Dermis blood vessel endothelial cell (primary cell): ENCODE measurements around the gene C2CD2. TPM values are rescaled to one million over a fixed set of nuclear protein-coding genes. Genes with fewer than 3 reads are reported as not detected.
A peak's percentile ranks its signal among the peaks of the same experiment; 100 is the strongest.
"Not testable (repeated sequence)": the region's sequence is repeated elsewhere in the genome, so short reads cannot be mapped to it uniquely, and the experiment has no call there.

Source experiments
- DNase-seq: peaks from one replicate; pipeline ENCODE4 v3.0.0; 2010
- total RNA-seq: library from RNA; depleted of rRNA; stranded (reverse); fragments of >200 nt; gene quantifications from 2 replicates; pipeline ENCODE4 v1.2.3, GENCODE V29; 2014

Gene C2CD2
- total RNA-seq, 1 donor from 2014 or later = 63.0 TPM

- DNase-seq = peak; percentile 49
These were observed 3.3 kb upstream of the C2CD2 start for GRCh38 chr21:41956926-41957729.

DNA sequence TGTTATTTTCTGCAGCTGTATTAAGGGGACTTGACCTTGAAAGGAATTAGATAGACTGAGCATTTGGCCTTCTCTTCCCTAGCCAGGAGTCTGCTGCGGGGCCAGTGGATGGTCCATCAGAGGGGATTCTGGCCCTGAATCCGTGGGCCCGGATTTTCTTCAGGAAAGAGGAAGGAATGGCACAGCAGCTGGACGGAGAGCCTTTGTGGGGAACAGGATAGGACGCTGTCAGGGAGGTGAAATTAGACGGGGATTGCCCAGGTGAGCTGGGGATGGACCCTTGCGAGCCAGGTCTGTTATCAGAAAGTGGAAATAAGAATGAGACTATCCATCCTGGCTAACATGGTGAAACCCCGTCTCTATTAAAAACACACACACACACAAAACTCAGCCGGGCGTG is 1.7 kb upstream of the C2CD2 start:
- DNase-seq = no peak

DNA sequence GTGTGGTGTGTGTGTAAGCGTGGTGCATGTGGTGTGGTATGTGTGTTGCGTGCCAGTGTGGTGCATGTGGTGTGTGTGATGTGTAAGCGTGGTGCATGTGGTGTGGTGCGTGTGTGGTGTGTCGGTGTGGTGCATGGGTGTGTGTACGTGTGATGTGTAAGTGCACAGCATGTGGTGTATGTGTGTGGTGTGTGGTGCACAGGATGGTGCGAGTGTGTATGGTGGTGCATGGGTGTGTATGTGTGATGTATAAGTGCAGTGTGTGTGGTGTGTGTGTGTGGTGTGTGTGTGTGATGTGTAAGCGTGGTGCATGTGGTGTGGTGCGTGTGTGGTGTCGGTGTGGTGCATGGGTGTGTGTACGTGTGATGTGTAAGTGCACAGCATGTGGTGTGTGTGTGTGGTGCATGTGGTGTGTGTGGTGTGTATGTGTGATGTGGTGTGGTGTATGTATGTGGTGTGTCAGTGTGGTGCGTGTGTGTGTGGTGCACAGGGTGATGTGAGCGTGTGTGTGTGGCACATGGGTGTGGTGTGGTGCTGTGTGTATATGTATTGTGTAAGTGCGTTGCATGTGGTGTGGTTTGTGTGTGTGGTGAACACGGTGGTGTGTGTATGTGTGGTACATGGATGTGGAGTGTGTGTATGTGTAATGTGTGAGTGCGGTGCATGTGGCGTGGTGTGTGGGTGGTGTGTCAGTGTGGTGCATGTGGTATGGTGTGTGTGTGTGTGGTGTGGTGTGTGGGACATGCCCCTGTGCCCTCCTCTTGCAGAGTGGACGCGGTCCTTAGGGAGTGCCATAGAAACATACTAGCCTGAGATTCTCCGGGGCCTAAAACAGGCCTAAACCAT is 1.1 kb upstream of the C2CD2 start:
- no peak for DNase-seq

- DNase-seq = peak; percentile 49
These were observed 478 bp downstream of the C2CD2 start for GRCh38 chr21:41953249-41953830.

DNA sequence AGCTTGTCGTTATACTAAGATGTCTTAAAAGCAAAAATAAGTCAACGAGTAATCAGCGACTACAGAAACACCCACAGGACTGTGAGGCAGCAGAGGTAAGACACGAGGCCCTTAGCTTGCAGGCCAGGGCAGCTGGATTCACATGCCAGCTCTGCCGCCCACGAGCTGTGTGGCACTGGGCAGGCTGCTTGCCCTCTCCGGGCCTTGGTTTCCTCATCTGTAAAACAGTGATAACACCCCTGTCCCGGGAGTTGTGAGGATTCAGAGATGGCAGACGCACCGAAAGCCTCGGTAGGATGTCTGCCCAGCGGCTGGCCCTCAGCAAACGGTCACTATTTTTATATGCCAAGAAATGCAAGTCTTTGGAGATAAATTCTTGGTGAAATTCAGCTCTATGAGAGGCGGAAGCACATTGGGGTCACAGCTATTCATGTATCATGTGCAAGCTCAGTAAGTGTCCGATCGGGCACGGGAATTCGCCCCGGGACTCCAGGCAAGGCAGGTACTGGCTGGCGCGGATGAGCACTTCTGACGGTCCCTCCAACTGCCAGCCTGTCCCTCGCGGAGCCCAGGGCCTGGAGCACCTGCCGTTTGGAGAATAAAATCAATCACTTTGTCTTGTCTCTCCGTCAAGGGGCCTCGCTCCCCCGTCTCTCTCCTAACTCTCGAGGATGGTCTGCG is 1.1 kb downstream of the C2CD2 start:
- DNase-seq = peak; percentile 47

GRCh38 chr21:41951876-41952567 is 1.8 kb downstream of the C2CD2 start:
- peak; percentile 29 for DNase-seq

- DNase-seq = no peak
These were observed 2.9 kb downstream of the C2CD2 start for GRCh38 chr21:41950941-41951351.

DNA sequence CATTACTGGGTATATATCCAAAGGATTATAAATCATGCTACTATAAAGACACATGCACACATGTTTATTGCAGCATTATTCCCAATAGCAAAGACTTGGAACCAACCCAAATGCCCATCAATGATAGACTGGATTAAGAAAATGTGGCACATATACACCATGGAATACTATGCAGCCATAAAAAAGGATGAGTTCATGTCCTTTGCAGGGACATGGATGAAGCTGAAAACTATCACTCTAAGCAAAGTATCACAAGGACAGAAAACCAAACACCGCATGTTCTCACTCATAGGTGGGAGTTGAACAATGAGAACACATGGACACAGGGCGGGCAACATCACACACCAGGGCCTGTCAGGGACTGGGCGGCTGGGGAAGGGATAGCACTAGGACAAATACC is 4.2 kb downstream of the C2CD2 start:
- DNase-seq = not testable (repeated sequence)

GRCh38 chr21:41948901-41949300 is 4.9 kb downstream of the C2CD2 start:
- DNase-seq = no peak

DNA sequence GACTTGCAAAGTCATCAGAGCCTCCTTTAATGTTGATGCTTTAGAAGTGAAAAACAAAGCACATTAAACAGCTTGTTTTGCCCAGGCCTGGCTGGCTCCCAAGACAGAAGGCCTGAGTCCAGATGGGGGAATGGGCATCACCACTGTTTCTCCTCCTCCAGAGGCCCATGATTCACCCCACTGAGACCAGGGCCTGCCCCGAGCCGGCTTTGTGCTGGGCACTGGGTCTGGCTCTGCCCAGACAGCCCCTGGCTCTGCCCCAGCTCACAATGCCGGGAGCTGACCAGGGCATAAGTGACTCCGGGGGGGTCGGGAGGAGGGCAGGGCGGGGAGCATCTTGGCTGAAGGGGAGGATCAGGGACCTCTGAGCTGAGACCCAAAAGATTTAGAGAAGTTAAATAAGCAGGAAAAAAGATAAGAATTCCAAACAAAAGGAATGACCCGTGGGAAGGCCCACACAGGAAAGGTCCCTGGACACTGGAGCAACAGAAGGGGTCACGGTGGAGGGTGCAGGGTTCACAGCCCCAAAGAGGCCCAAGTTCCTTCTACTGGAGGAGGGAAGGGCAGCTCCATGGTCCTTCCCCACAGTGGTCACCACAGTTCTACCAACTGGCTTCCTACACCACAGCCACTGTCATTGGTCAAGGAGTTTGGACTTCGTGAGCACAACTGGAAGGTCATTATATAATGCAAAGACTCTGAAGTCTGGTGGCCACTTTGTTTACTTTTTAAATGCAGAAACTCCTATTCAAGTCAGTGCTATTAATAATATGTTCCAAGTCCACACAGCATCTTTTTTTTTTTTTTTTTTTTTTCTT is 5.5 kb downstream of the C2CD2 start:
- peak; percentile 83 for DNase-seq

- no peak for DNase-seq
These were observed 7.8 kb downstream of the C2CD2 start for GRCh38 chr21:41945982-41946381.

DNA sequence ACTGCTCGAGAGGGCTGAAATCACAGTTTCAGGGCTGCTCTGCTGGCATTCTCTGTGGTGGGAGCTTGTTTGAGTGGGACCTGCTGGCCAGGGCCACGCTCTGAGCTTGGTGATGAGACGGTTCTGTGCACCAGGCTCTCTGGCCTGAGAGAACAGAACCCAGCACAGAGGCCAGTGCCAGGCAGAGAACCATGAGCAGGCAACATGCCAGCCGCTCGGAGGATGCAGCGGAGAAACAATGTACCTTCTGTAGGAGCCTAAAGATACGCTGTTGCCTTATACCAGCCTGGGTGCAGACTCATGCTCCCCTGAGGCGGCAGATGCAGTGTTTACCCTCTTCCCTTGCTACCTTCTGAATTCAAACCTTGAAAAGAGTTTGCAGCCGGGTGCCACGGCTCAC is 10.0 kb downstream of the C2CD2 start:
- no peak for DNase-seq

DNA sequence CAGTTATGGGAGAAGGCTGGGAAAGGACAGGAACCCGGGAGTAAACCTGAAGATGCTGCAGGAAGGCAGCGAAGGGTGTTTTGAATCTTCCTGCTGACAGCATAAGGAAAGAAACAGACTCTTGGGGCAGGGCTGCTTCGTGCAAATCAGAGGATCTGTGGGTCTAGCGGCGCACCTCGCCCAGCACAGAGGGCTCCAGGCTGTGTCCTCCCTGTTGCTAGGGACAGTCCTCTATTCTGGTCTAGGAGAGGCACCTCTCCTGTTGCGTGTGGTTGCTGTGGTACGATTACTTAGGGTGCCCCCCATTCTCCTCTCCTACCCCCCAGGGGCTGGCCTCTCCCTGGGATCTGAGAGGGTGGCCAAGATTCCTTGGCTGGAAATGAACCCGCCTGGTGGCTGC is 11.4 kb downstream of the C2CD2 start:
- DNase-seq = no peak

DNA sequence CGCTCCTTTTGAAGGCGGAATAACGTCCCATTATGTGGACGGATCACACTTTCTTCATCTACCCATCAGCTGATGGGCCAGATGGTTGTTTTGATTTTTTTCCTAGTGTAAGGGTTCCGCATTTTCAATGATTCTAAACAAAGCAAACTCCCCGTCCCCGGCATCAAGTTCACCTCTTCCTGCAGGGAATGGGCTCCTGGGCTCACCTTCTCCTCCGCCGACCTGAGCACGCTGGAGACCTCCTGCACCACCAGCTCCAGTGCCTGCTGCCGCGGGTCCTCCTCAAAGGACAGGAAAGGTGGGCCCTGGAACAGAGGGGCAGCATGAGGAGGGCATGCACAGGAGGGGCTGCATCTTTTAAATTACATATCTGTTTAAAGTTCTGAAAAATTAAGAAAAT is 11.9 kb downstream of the C2CD2 start:
- no peak for DNase-seq

- DNase-seq = no peak
These were observed 13.4 kb downstream of the C2CD2 start for GRCh38 chr21:41940431-41940830.

GRCh38 chr21:41939391-41939790 is 14.4 kb downstream of the C2CD2 start:
- DNase-seq = no peak

DNA sequence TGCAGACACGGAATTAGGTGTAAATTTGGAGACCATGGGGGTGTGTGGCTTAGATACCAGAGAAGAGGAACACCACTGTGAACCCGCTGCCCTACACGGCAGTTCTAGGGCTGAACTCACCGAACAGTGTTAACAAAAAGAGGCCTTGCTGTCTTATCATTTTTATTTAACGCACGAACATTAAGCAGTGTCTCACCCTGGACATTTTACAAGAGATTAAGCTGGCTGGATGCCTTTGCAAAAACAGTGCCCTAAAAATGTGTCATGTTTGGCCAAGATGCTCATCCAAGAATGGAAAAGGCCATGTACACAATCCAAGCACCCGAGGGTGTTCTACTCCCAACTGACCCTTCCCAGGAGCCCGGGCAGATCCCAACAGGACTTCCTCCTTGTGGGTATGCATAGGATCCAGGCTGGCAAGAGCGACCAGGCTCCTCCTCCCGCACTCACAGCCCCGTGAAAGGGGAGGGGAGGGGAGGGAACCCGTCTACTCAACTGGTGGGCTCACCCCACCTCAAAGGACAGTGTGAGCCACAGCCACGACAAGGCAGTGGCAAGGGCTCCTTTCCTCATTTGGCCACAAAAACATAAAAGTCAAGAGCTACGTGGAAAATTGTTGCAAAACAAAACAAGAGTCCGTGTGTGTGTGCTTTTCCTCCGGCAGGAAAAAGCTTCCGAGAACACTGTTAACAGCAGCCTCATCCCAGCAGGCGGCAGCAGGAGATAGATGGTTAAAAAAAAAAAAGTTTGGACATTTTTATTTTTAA is 20.3 kb downstream of the C2CD2 start:
- DNase-seq = peak; percentile 72

GRCh38 chr21:41932576-41933312 is 21.1 kb downstream of the C2CD2 start:
- no peak for DNase-seq

GRCh38 chr21:41932191-41932575 is 21.6 kb downstream of the C2CD2 start:
- DNase-seq = peak; percentile 89

- no peak for DNase-seq
These were observed 22.8 kb downstream of the C2CD2 start for GRCh38 chr21:41931041-41931451.
